Stimulated activated CD8-positive, alpha-beta memory T cell treated with anti-CD3 and anti-CD28 coated beads, Interleukin-12 subunit alpha, Interleukin-12 subunit beta, amount 100 ng/mL, for 24 hours (primary cell): ENCODE measurements around the gene SAMD4A.
"Not testable (repeated sequence)": the region's sequence is repeated elsewhere in the genome, so short reads cannot be mapped to it uniquely, and the experiment has no call there.

ENCODE experiments used
- DNase-seq: peaks from one replicate; pipeline ENCODE4 v3.0.0-alpha.2; 2020; ENCODE audit errors: extremely low read depth

SAMD4A gene

GRCh38 chr14:54597795-54598443, 31.0 kb downstream of the SAMD4A start:
- no peak for DNase-seq

- no peak for DNase-seq
Measured at GRCh38 chr14:54599966-54600716, 33.2 kb downstream of the SAMD4A start.

GRCh38 chr14:54600717-54601109, 33.8 kb downstream of the SAMD4A start:
- DNase-seq, result no peak

GRCh38 chr14:54603362-54603761, 36.4 kb downstream of the SAMD4A start:
- no peak for DNase-seq

GRCh38 chr14:54606178-54606577, 39.2 kb downstream of the SAMD4A start:
- DNase-seq, result no peak

GRCh38 chr14:54606631-54607133, 39.8 kb downstream of the SAMD4A start:
- no peak for DNase-seq

GRCh38 chr14:54609576-54609975, 42.6 kb downstream of the SAMD4A start:
- no peak for DNase-seq

GRCh38 chr14:54610051-54610977, 43.4 kb downstream of the SAMD4A start:
- no peak for DNase-seq

GRCh38 chr14:54614296-54614695, 47.4 kb downstream of the SAMD4A start:
- DNase-seq, result no peak

GRCh38 chr14:54617467-54617866, 50.5 kb downstream of the SAMD4A start:
- DNase-seq, result no peak

GRCh38 chr14:54621686-54622085, 54.8 kb downstream of the SAMD4A start:
- no peak for DNase-seq

- DNase-seq, result no peak
Measured at GRCh38 chr14:54622192-54622958, 55.4 kb downstream of the SAMD4A start.

- no peak for DNase-seq
Measured at GRCh38 chr14:54623279-54624004, 56.5 kb downstream of the SAMD4A start.

GRCh38 chr14:54624005-54624358, 57.1 kb downstream of the SAMD4A start:
- DNase-seq, result not testable (repeated sequence)

- no peak for DNase-seq
Measured at GRCh38 chr14:54625112-54625511, 58.2 kb downstream of the SAMD4A start.

- no peak for DNase-seq
Measured at GRCh38 chr14:54627219-54627539, 60.3 kb downstream of the SAMD4A start.

GRCh38 chr14:54627540-54628363, 60.8 kb downstream of the SAMD4A start:
- DNase-seq, result no peak

GRCh38 chr14:54629183-54629582, 62.3 kb downstream of the SAMD4A start:
- no peak for DNase-seq

GRCh38 chr14:54629635-54630360, 62.9 kb downstream of the SAMD4A start:
- no peak for DNase-seq
